ENCODE data around the gene OPALIN. TPM values are rescaled to one million over a fixed set of nuclear protein-coding genes. Genes with fewer than 3 reads are reported as not detected.

Gene OPALIN
- polyA plus RNA-seq, 1 of the 3 experiments (the other 2 are of a cell fraction), result not detected

GRCh38 chr10:96334616-96335526 is 23.9 kb downstream of the OPALIN start:
- no peak overlapping the region for H3K27ac ChIP-seq (ENCODE audit: low read depth in 2 of 2, low read length in 1 of 2)
- no peaks in the 10 kb centered on the region for H3K4me1 ChIP-seq (ENCODE audit: control insufficient read depth in 1 of 2, insufficient read depth in 2 of 2, low read depth in 1 of 2, low read length in 1 of 2)
- no peaks in the 10 kb centered on the region for H3K36me3 ChIP-seq (replicated peaks in 1 of 2; ENCODE audit: control insufficient read depth in 1 of 2, insufficient read depth in 2 of 2, low read length in 1 of 2)
- peak; percentile 47 for DNase-seq
- no peak overlapping the region; a peak in 1 of 4 replicates for H3K4me3 ChIP-seq (ENCODE audit: low read depth in 2 of 2, low read length in 1 of 2)
- no peaks in the 10 kb centered on the region for H3K9me2 ChIP-seq
- no peaks in the 10 kb centered on the region for H3K9me3 ChIP-seq
- H3K79me2 ChIP-seq (ENCODE audit: insufficient read depth), result no peaks in the 10 kb centered on the region
- H3F3A ChIP-seq (replicated peaks; ENCODE audit: insufficient read depth), result no peaks in the 10 kb centered on the region
- no peaks in the 10 kb centered on the region; the same call in 1 of the 2 replicates for H3K27me3 ChIP-seq (ENCODE audit: insufficient read depth)
- 25% methylated on average over 5 of the region's 5 CpGs for WGBS (ENCODE audit: low lambda C conversion rate)
- no peak overlapping the region for H3K9ac ChIP-seq
- TF ChIP-seq TEAD4 (IDR thresholded peaks at IDR 0.05; ENCODE audit: borderline replicate concordance, insufficient read depth) (no peak), PBX3 (IDR thresholded peaks at IDR 0.05) (no peak), EZH2phosphoT487 (IDR thresholded peaks at IDR 0.05; ENCODE audit: borderline replicate concordance, low read depth) (no peak), MEF2A (IDR thresholded peaks at IDR 0.05; ENCODE audit: borderline replicate concordance, low read depth) (no peak), CTCF (IDR thresholded peaks at IDR 0.05) (peak; percentile 78), FOSL2 (IDR thresholded peaks at IDR 0.05; ENCODE audit: borderline replicate concordance, low read depth) (no peak), ZBTB33 (IDR thresholded peaks at IDR 0.05; ENCODE audit: borderline replicate concordance, low read depth) (no peak), FOXM1 (IDR thresholded peaks at IDR 0.05; ENCODE audit: low read depth) (no peak), TAF1 (IDR thresholded peaks at IDR 0.05; ENCODE audit: borderline replicate concordance, low read depth, low read length) (no peak), MAX (IDR thresholded peaks at IDR 0.05; ENCODE audit: low read depth) (no peak), GATA2 (CRISPR knock-in tag; IDR thresholded peaks at IDR 0.05) (no peak), RAD21 (IDR thresholded peaks at IDR 0.05; ENCODE audit: low read length) (peak; percentile 57), RXRA (IDR thresholded peaks at IDR 0.05; ENCODE audit: borderline replicate concordance, low read depth) (no peak), POLR2AphosphoS5 (IDR thresholded peaks at IDR 0.05; ENCODE audit: low read depth, low read length) (no peak), YY1 (IDR thresholded peaks at IDR 0.05; ENCODE audit: low read depth) (no peak), TCF12 (IDR thresholded peaks at IDR 0.05) (no peak), GABPA (IDR thresholded peaks at IDR 0.05; ENCODE audit: low read depth) (no peak), RCOR1 (IDR thresholded peaks at IDR 0.05; ENCODE audit: low read length) (no peak), SMC3 (IDR thresholded peaks at IDR 0.05; ENCODE audit: low read depth, low read length) (peak; percentile 17; the same call in 1 of the 2 replicates), USF2 (IDR thresholded peaks at IDR 0.05; ENCODE audit: borderline replicate concordance, low read depth, low read length) (no peak), NRF1 (IDR thresholded peaks at IDR 0.05; ENCODE audit: low read depth, low read length) (no peak), NFIC (IDR thresholded peaks at IDR 0.05; ENCODE audit: borderline replicate concordance) (no peak), MXI1 (IDR thresholded peaks at IDR 0.05; ENCODE audit: low read depth, low read length) (no peak)
- no peak overlapping the region for H3K4me2 ChIP-seq
- H4K20me1 ChIP-seq (ENCODE audit: insufficient read depth), result no peaks in the 10 kb centered on the region
- ChIA-PET POLR2A (no interaction called here), CTCF (interaction anchor here (0.5 to 3.5 kb wide), 36 partner anchors 9 to 1582 kb away, joined by 3 to 42 read pairs (median 4); partner anchors contain the start of gene DNTT)
- H2AFZ ChIP-seq (ENCODE audit: low read depth), result no peak overlapping the region
